ENCODE data around the gene CACYBP.
"Not testable (repeated sequence)": the region's sequence is repeated elsewhere in the genome, so short reads cannot be mapped to it uniquely, and the experiment has no call there.

Gene CACYBP

DNA sequence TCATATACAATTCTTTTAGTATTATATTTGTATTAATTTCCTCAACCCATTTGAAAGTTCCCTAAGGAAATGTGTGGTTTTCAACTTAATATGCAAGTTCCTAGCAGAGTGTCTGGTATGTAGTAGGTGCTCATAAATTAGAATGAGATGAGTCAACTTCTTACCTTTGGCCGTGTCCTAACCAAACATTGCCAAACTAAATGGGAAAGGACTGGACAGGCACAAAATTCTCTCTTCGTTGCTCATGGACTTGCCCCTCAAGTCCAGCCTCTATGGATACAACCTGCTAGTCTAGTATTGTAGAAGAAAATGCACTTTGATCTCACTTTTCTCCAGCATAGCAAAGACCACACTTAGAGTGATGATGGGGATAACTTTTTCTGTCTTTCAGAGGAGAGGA is 35.0 kb downstream of the CACYBP start:
- no peak overlapping the region for H3K27ac ChIP-seq
- TF ChIP-seq ZFX (IDR thresholded peaks at IDR 0.05): no peak
- TF ChIP-seq, protein P1, sequence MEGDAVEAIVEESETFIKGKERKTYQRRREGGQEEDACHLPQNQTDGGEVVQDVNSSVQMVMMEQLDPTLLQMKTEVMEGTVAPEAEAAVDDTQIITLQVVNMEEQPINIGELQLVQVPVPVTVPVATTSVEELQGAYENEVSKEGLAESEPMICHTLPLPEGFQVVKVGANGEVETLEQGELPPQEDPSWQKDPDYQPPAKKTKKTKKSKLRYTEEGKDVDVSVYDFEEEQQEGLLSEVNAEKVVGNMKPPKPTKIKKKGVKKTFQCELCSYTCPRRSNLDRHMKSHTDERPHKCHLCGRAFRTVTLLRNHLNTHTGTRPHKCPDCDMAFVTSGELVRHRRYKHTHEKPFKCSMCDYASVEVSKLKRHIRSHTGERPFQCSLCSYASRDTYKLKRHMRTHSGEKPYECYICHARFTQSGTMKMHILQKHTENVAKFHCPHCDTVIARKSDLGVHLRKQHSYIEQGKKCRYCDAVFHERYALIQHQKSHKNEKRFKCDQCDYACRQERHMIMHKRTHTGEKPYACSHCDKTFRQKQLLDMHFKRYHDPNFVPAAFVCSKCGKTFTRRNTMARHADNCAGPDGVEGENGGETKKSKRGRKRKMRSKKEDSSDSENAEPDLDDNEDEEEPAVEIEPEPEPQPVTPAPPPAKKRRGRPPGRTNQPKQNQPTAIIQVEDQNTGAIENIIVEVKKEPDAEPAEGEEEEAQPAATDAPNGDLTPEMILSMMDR (conservative IDR thresholded peaks at IDR 0.05): no peak

DNA sequence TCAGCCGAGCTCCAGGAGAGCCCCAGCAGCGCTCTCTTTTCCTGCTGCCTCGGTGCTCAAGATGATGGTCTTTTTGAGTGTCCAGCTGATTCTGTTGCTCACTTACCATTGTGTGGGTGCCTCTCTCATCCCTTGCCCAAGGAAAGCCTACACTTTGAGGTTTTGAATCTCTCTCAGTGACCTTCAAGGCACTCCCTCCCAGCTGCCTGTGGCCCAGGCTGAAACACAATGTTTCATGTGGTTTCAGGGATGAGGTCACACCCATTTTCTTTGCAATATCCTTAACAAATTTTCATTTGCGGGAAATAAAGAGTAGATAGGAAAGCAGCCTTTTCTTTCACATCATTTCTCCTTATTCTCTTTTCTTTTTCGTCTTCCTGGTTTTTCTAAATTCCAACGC is 36.1 kb downstream of the CACYBP start:
- no peak overlapping the region for H3K27ac ChIP-seq
- TF ChIP-seq, protein P1 (conservative IDR thresholded peaks at IDR 0.05): no peak
- TF ChIP-seq ZFX (IDR thresholded peaks at IDR 0.05): no peak

DNA sequence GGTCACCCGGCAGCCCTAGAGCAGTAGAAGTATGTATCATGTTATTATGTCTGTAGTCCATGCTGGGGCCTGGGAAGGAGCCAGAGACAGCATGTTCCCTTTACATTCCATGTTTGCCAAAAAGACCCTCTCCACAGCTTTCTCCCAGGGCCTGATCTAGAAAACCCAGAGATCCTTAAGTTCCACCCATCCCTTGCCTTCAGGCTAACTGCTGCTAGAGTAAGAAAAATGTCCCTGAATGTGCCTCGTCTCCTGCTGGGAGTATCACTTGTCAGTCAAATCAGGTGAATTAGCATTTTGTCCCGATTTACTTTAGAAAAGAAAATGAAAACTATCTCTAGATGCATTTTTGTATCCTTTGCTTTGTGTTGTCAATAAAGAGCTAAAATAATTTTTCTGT is 36.7 kb downstream of the CACYBP start:
- TF ChIP-seq, protein P1 (conservative IDR thresholded peaks at IDR 0.05): no peak
- no peak for TF ChIP-seq ZFX (IDR thresholded peaks at IDR 0.05)
- no peak overlapping the region for H3K27ac ChIP-seq

- TF ChIP-seq ZFX (IDR thresholded peaks at IDR 0.05): no peak
- TF ChIP-seq, protein P1 (conservative IDR thresholded peaks at IDR 0.05): no peak
- H3K27ac ChIP-seq: no peak overlapping the region
These were observed 37.7 kb downstream of the CACYBP start for GRCh38 chr1:175037416-175037815.

DNA sequence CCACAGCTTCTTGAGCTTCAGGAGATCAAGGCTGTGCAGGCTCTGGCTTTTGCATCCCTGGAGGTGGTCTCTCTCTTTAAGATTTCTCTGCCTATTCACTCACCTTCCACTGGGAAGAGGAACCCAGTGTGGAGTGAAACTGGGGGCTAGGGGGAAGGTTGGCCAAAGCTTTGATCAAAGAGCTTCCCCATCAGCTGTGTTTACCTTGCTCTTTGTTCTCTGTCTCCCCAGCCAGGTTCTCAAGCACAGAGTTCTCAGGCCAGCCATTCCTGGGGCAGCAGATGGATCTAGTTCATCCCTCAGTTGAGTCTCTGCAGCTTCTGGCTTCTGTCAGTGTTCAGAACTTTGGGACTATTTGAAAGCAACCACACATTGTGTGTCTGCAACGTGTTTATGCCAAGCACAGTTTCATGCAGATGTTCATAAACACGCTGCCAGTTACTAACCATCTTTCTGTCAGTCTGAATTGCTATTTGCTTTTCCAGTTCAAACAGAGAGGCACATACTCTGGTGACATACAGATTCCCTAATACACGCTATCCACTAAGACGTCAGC is 40.7 kb downstream of the CACYBP start:
- TF ChIP-seq, protein P1 (conservative IDR thresholded peaks at IDR 0.05): no peak
- TF ChIP-seq ZFX (IDR thresholded peaks at IDR 0.05): no peak
- no peak overlapping the region for H3K27ac ChIP-seq

- no peak for TF ChIP-seq ZFX (IDR thresholded peaks at IDR 0.05)
- TF ChIP-seq, protein P1 (conservative IDR thresholded peaks at IDR 0.05): no peak
- no peak overlapping the region for H3K27ac ChIP-seq
These were observed 42.9 kb downstream of the CACYBP start for GRCh38 chr1:175042650-175043049.

- H3K27ac ChIP-seq: no peak overlapping the region
- TF ChIP-seq ZFX (IDR thresholded peaks at IDR 0.05): no peak
- TF ChIP-seq, protein P1 (conservative IDR thresholded peaks at IDR 0.05): no peak
These were observed 44.1 kb downstream of the CACYBP start for GRCh38 chr1:175043824-175044223.

- H3K27ac ChIP-seq: not testable (repeated sequence)
These were observed 44.8 kb downstream of the CACYBP start for GRCh38 chr1:175044591-175044990.

All from C4-2B (cell line).